ENCODE results near the gene MPC1.

Gene MPC1

GRCh38 chr6:166382500-166382932 is 224 bp downstream of the MPC1 start:
- Histone ChIP-seq H3K9me3 (ENCODE audit: control insufficient read depth, low read length) (no peaks in the 10 kb centered on the region), H3K27ac (ENCODE audit: insufficient read depth, low read length, poor library complexity, severe bottlenecking) (peak overlapping the region; percentile 76), H3K4me1 (ENCODE audit: control insufficient read depth, insufficient read depth, low read length, poor library complexity, severe bottlenecking) (peaks cover 5% of the 10 kb centered on the region), H3K36me3 (ENCODE audit: control insufficient read depth, insufficient read depth, low read length) (no peaks in the 10 kb centered on the region), H3K27me3 (replicated peaks; ENCODE audit: control insufficient read depth, insufficient read depth, low read length, poor library complexity, severe bottlenecking) (no peaks in the 10 kb centered on the region), H3K4me3 (ENCODE audit: insufficient read depth, low read depth, low read length, poor library complexity, severe bottlenecking) (peak overlapping the region; percentile 87)
- no peak for DNase-seq

DNA sequence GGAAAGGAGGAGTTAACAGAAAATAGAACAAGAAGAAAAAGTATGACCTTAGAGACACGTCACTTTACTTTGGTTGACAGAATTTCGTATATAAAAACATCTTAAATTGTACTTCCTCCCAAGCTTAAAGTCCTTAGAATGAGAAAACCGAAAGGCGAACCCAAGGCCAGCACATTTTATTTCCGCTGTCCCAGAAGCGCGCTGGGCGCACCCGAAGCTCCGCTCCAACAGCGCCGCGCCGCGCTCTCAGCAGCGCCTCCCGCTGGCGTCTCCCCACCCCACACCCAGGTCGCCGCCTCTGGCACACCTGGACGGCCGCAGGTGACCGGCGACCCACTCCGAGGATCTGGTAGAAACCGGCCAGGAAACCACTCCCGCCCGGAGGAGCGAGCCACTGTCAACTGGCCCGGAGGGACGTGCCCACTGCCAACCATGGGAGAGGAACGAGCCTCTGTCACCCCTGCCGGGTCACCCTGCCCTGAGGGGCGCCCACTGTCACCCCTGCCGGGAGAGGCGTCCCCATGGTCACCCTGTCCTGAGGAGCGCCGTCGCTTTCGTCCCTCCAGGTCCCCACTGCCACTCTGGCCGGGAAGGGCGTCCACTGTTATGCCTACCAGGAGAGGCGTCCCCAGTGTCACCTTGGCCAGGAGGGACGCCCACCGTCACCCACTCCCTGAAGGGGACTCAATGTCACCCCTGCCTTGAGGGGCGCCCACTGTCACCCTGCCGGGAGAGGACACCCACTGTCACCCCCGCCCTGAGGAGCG is 824 bp downstream of the MPC1 start:
- peak overlapping the region; percentile 76 for H3K27ac ChIP-seq (ENCODE audit: insufficient read depth, low read length, poor library complexity, severe bottlenecking)
- peak; percentile 23 to 48 (median 32) for DNase-seq
- H3K4me3 ChIP-seq (ENCODE audit: insufficient read depth, low read depth, low read length, poor library complexity, severe bottlenecking): peak overlapping the region; percentile 87
- H3K9me3 ChIP-seq (ENCODE audit: control insufficient read depth, low read length): no peaks in the 10 kb centered on the region
- no peaks in the 10 kb centered on the region for H3K27me3 ChIP-seq (replicated peaks; ENCODE audit: control insufficient read depth, insufficient read depth, low read length, poor library complexity, severe bottlenecking)
- no peaks in the 10 kb centered on the region for H3K36me3 ChIP-seq (ENCODE audit: control insufficient read depth, insufficient read depth, low read length)
- H3K4me1 ChIP-seq (ENCODE audit: control insufficient read depth, insufficient read depth, low read length, poor library complexity, severe bottlenecking): peaks cover 5% of the 10 kb centered on the region

DNA sequence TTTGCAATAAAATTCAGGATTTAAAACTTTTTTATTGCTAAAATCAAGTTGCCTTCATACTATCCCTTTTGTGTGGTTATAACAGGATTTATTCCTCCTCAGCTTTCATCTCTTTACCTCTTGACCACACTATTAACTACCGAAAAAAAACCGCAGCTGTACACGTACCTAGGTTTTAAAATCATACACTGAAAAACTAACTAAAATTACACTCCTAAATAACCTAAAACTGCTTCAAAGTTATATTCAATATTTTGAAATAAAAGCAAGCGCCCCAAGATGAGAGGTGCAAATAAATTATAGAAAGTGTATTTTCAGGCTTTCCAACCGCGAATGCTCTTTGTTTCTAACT is 1.4 kb downstream of the MPC1 start:
- no peak for DNase-seq
- Histone ChIP-seq H3K27ac (ENCODE audit: insufficient read depth, low read length, poor library complexity, severe bottlenecking) (no peak overlapping the region), H3K4me3 (ENCODE audit: insufficient read depth, low read depth, low read length, poor library complexity, severe bottlenecking) (peak overlapping the region; percentile 87), H3K36me3 (ENCODE audit: control insufficient read depth, insufficient read depth, low read length) (no peaks in the 10 kb centered on the region), H3K4me1 (ENCODE audit: control insufficient read depth, insufficient read depth, low read length, poor library complexity, severe bottlenecking) (peaks cover 5% of the 10 kb centered on the region), H3K27me3 (replicated peaks; ENCODE audit: control insufficient read depth, insufficient read depth, low read length, poor library complexity, severe bottlenecking) (no peaks in the 10 kb centered on the region), H3K9me3 (ENCODE audit: control insufficient read depth, low read length) (no peaks in the 10 kb centered on the region)

- Histone ChIP-seq H3K27ac (ENCODE audit: insufficient read depth, low read length, poor library complexity, severe bottlenecking) (no peak overlapping the region), H3K27me3 (replicated peaks; ENCODE audit: control insufficient read depth, insufficient read depth, low read length, poor library complexity, severe bottlenecking) (no peaks in the 10 kb centered on the region), H3K36me3 (ENCODE audit: control insufficient read depth, insufficient read depth, low read length) (no peaks in the 10 kb centered on the region), H3K4me1 (ENCODE audit: control insufficient read depth, insufficient read depth, low read length, poor library complexity, severe bottlenecking) (peaks cover 5% of the 10 kb centered on the region), H3K9me3 (ENCODE audit: control insufficient read depth, low read length) (no peaks in the 10 kb centered on the region), H3K4me3 (ENCODE audit: insufficient read depth, low read depth, low read length, poor library complexity, severe bottlenecking) (no peak overlapping the region)
- no peak for DNase-seq
Measured at GRCh38 chr6:166379800-166380199, 2.9 kb downstream of the MPC1 start.

DNA sequence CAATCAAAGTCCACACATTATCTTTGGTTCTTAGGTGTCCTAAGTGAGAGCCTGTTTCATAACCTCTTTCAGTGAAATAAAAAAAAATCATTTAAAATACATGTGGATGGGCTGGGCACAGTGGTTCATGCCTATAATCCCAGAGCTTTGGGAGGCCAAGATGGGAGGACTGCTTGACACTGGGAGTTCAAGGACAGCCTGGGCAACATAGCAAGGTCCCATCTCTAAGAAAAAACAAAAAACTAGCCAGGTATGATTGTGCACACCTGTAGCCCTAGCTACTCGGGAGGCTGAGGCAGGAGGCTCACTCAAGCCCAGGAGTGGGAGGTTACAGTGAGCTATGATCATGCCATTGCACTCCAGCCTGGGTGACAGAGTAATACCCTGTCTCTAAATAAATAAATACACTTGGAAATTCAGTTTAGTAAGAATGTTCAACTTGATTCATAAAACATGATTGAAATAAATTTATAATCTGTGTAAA is 3.6 kb downstream of the MPC1 start:
- H3K9me3 ChIP-seq (ENCODE audit: control insufficient read depth, low read length): no peaks in the 10 kb centered on the region
- DNase-seq: no peak
- no peaks in the 10 kb centered on the region for H3K36me3 ChIP-seq (ENCODE audit: control insufficient read depth, insufficient read depth, low read length)
- H3K4me1 ChIP-seq (ENCODE audit: control insufficient read depth, insufficient read depth, low read length, poor library complexity, severe bottlenecking): peaks cover 5% of the 10 kb centered on the region
- no peak overlapping the region for H3K27ac ChIP-seq (ENCODE audit: insufficient read depth, low read length, poor library complexity, severe bottlenecking)
- H3K4me3 ChIP-seq (ENCODE audit: insufficient read depth, low read depth, low read length, poor library complexity, severe bottlenecking): no peak overlapping the region
- H3K27me3 ChIP-seq (replicated peaks; ENCODE audit: control insufficient read depth, insufficient read depth, low read length, poor library complexity, severe bottlenecking): no peaks in the 10 kb centered on the region

DNA sequence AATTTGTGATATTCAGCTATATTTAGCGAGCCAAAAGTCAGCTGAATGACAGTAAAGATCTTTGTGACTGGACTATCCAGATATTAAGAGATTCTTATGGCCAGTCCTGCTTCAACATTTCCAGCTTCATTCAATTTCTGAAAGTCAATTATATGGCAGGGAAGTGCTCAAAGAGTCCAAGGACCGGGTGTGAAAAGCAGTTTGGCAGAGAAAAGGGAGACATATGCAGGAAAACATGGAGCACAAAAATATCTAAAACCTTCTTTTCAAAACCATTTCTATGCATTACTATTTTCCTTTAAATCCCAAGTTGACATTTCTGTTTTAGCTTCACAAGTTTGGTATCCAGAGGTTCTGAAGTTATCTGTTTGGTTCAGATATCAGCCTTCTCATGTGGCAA is 5.0 kb downstream of the MPC1 start:
- Histone ChIP-seq H3K4me1 (ENCODE audit: control insufficient read depth, insufficient read depth, low read length, poor library complexity, severe bottlenecking) (peaks cover 5% of the 10 kb centered on the region), H3K27ac (ENCODE audit: insufficient read depth, low read length, poor library complexity, severe bottlenecking) (no peak overlapping the region), H3K4me3 (ENCODE audit: insufficient read depth, low read depth, low read length, poor library complexity, severe bottlenecking) (no peak overlapping the region), H3K9me3 (ENCODE audit: control insufficient read depth, low read length) (no peaks in the 10 kb centered on the region), H3K27me3 (replicated peaks; ENCODE audit: control insufficient read depth, insufficient read depth, low read length, poor library complexity, severe bottlenecking) (no peaks in the 10 kb centered on the region), H3K36me3 (ENCODE audit: control insufficient read depth, insufficient read depth, low read length) (no peaks in the 10 kb centered on the region)
- DNase-seq: no peak

GRCh38 chr6:166375013-166375412 is 7.7 kb downstream of the MPC1 start:
- Histone ChIP-seq H3K27me3 (replicated peaks; ENCODE audit: control insufficient read depth, insufficient read depth, low read length, poor library complexity, severe bottlenecking) (no peaks in the 10 kb centered on the region), H3K4me3 (ENCODE audit: insufficient read depth, low read depth, low read length, poor library complexity, severe bottlenecking) (no peak overlapping the region), H3K4me1 (ENCODE audit: control insufficient read depth, insufficient read depth, low read length, poor library complexity, severe bottlenecking) (no peaks in the 10 kb centered on the region), H3K27ac (ENCODE audit: insufficient read depth, low read length, poor library complexity, severe bottlenecking) (no peak overlapping the region), H3K36me3 (ENCODE audit: control insufficient read depth, insufficient read depth, low read length) (no peaks in the 10 kb centered on the region), H3K9me3 (ENCODE audit: control insufficient read depth, low read length) (no peaks in the 10 kb centered on the region)
- no peak for DNase-seq

DNA sequence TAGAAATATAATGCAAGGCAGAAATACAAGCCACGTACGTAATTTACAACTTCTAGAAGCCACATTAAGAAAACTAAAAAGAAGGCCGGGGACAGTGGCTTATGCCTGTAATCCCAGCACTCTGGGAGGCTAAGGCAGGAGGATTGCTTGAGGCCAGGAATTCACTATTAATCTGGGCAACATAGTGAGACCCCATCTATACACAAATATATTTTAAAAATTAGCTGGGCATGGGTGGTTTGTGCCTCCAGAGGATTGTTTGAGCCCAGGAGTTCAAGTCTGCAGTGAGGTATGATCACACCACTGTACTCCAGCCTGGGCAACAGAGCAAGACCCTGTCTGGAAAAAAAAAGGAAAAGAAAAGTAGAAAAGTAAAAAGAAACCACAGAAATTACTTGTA is 12.3 kb downstream of the MPC1 start:
- no peak for DNase-seq
- H3K9me3 ChIP-seq (ENCODE audit: control insufficient read depth, low read length): no peaks in the 10 kb centered on the region
- H3K4me1 ChIP-seq (ENCODE audit: control insufficient read depth, insufficient read depth, low read length, poor library complexity, severe bottlenecking): no peaks in the 10 kb centered on the region

DNA sequence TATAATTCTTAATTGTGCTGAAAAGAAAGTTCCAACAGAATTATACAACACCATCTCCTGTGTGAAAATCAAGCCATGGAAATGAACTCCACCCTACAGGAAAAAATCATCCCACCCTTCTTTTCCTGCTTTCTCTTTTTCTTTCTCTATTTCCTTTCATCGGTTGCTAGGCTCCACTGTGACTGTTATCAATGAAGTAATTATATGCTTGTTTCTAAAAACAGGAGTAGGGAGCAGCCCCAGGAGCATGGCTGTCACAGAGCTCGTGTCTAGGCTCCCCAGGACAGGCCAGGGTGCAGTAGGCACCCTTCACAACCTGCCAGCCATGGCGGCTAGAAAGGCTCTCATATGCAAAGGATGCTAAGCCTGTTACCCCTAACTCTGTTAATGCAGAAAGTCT is 13.0 kb downstream of the MPC1 start:
- Histone ChIP-seq H3K4me3 (ENCODE audit: insufficient read depth, low read depth, low read length, poor library complexity, severe bottlenecking) (no peak overlapping the region), H3K9me3 (ENCODE audit: control insufficient read depth, low read length) (no peaks in the 10 kb centered on the region), H3K36me3 (ENCODE audit: control insufficient read depth, insufficient read depth, low read length) (peaks cover 10% of the 10 kb centered on the region), H3K27ac (ENCODE audit: insufficient read depth, low read length, poor library complexity, severe bottlenecking) (no peak overlapping the region), H3K27me3 (replicated peaks; ENCODE audit: control insufficient read depth, insufficient read depth, low read length, poor library complexity, severe bottlenecking) (no peaks in the 10 kb centered on the region), H3K4me1 (ENCODE audit: control insufficient read depth, insufficient read depth, low read length, poor library complexity, severe bottlenecking) (no peaks in the 10 kb centered on the region)
- no peak for DNase-seq

More for the DNA sequence above, 12.3 kb downstream of the MPC1 start:
- peaks cover 8% of the 10 kb centered on the region for H3K36me3 ChIP-seq (ENCODE audit: control insufficient read depth, insufficient read depth, low read length)
- no peak overlapping the region for H3K27ac ChIP-seq (ENCODE audit: insufficient read depth, low read length, poor library complexity, severe bottlenecking)
- no peaks in the 10 kb centered on the region for H3K27me3 ChIP-seq (replicated peaks; ENCODE audit: control insufficient read depth, insufficient read depth, low read length, poor library complexity, severe bottlenecking)
- H3K4me3 ChIP-seq (ENCODE audit: insufficient read depth, low read depth, low read length, poor library complexity, severe bottlenecking): no peak overlapping the region

DNA sequence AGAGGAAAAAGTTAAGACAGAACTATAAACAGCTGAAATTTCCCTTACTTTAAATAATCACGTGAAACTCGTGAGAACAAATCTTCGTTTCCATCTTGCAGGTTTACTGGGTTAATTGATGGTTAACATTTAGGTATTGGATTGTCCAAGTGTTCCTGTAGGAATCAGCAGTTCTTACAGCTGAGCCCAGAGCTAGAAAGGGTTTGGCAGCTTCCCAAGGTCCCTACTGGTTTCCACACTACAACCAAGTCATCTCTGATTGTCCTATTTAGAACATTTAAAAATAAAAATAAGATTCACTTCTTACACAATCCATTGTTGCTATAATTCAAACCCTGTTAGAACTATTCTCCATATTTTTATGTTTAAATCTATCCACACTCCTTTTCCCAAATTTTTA is 15.8 kb downstream of the MPC1 start:
- H3K9me3 ChIP-seq (ENCODE audit: control insufficient read depth, low read length): no peaks in the 10 kb centered on the region
- H3K27ac ChIP-seq (ENCODE audit: insufficient read depth, low read length, poor library complexity, severe bottlenecking): no peak overlapping the region
- H3K4me3 ChIP-seq (ENCODE audit: insufficient read depth, low read depth, low read length, poor library complexity, severe bottlenecking): no peak overlapping the region
- H3K4me1 ChIP-seq (ENCODE audit: control insufficient read depth, insufficient read depth, low read length, poor library complexity, severe bottlenecking): no peaks in the 10 kb centered on the region
- H3K36me3 ChIP-seq (ENCODE audit: control insufficient read depth, insufficient read depth, low read length): peaks cover 14% of the 10 kb centered on the region
- no peaks in the 10 kb centered on the region for H3K27me3 ChIP-seq (replicated peaks; ENCODE audit: control insufficient read depth, insufficient read depth, low read length, poor library complexity, severe bottlenecking)
- no peak for DNase-seq
